Astrocyte of the hippocampus (primary cell): Measurements from ENCODE around the gene PIGT.
"Not testable (repeated sequence)": the region's sequence is repeated elsewhere in the genome, so short reads cannot be mapped to it uniquely, and the experiment has no call there.

ENCODE experiments used
- DNase-seq: peaks from one replicate; pipeline ENCODE4 v3.0.0; 2011; ENCODE audit warnings: low read depth, low spot score

The PIGT gene

GRCh38 chr20:45462711-45463509 is 47.0 kb downstream of the PIGT start:
- no peak for DNase-seq

GRCh38 chr20:45463709-45464108 is 47.8 kb downstream of the PIGT start:
- DNase-seq: no peak

- DNase-seq: no peak
Measured at GRCh38 chr20:45465491-45466266, 49.7 kb downstream of the PIGT start.

- DNase-seq: no peak
Measured at GRCh38 chr20:45467172-45467571, 51.2 kb downstream of the PIGT start.

GRCh38 chr20:45467861-45468260 is 51.9 kb downstream of the PIGT start:
- no peak for DNase-seq

GRCh38 chr20:45469336-45470261 is 53.7 kb downstream of the PIGT start, which contains the start of gene WFDC2:
TSS of gene WFDC2 (plus strand) at chr20:45469753. CDS start at chr20:45469782, 29 bp downstream.
- DNase-seq: no peak

- peak; percentile 42 for DNase-seq
Measured at GRCh38 chr20:45470262-45470931, 54.5 kb downstream of the PIGT start.

- peak; percentile 20 for DNase-seq
Measured at GRCh38 chr20:45470937-45471336, 55.0 kb downstream of the PIGT start.

- DNase-seq: not testable (repeated sequence)
Measured at GRCh38 chr20:45472286-45472685, 56.3 kb downstream of the PIGT start.
